SKM-1 treated with dmso at 0.1 percent for 144 hours (cell line): ENCODE results near the gene GH2.
"Not testable (repeated sequence)": the region's sequence is repeated elsewhere in the genome, so short reads cannot be mapped to it uniquely, and the experiment has no call there.

Source experiments
- DNase-seq: peaks from one replicate; lab custom pipeline; 2025; ENCODE audit not compliant: unreplicated experiment; lab: John Stamatoyannopoulos, UW

GH2 gene

GRCh38 chr17:63874693-63875092 lies 7.1 kb downstream of the GH2 start:
- not testable (repeated sequence) for DNase-seq

GRCh38 chr17:63874061-63874626 lies 7.6 kb downstream of the GH2 start:
- not testable (repeated sequence) for DNase-seq

- not testable (repeated sequence) for DNase-seq
Measured at GRCh38 chr17:63873577-63873976, 8.2 kb downstream of the GH2 start, which contains the start of gene CSH2. Gene CSH2 (minus strand): TSS chr17:63873677. CDS start chr17:63873614, 63 bp downstream.

- not testable (repeated sequence) for DNase-seq
Measured at GRCh38 chr17:63871646-63872365, 9.9 kb downstream of the GH2 start.

- not testable (repeated sequence) for DNase-seq
Measured at GRCh38 chr17:63870292-63870665, 11.5 kb downstream of the GH2 start.

- DNase-seq: not testable (repeated sequence)
Measured at GRCh38 chr17:63869491-63870291, 12.1 kb downstream of the GH2 start.

- DNase-seq: not testable (repeated sequence)
Measured at GRCh38 chr17:63866625-63867024, 15.1 kb downstream of the GH2 start.

GRCh38 chr17:63859257-63859656 lies 22.5 kb downstream of the GH2 start:
- no peak for DNase-seq

GRCh38 chr17:63856425-63856824 lies 25.3 kb downstream of the GH2 start:
- not testable (repeated sequence) for DNase-seq

GRCh38 chr17:63855185-63855584 lies 26.6 kb downstream of the GH2 start:
- no peak for DNase-seq

GRCh38 chr17:63854709-63855108 lies 27.0 kb downstream of the GH2 start:
- no peak for DNase-seq

- DNase-seq: no peak
Measured at GRCh38 chr17:63853260-63853659, 28.5 kb downstream of the GH2 start.

- DNase-seq: no peak
Measured at GRCh38 chr17:63850401-63850800, 31.3 kb downstream of the GH2 start.

GRCh38 chr17:63848834-63849689 lies 32.7 kb downstream of the GH2 start:
- peak; percentile 93 for DNase-seq

GRCh38 chr17:63847525-63848249 lies 34.1 kb downstream of the GH2 start:
- DNase-seq: no peak

- DNase-seq: no peak
Measured at GRCh38 chr17:63845509-63845908, 36.2 kb downstream of the GH2 start.

- no peak for DNase-seq
Measured at GRCh38 chr17:63843910-63844677, 37.6 kb downstream of the GH2 start.

- peak; percentile 27 for DNase-seq
Measured at GRCh38 chr17:63843387-63843888, 38.3 kb downstream of the GH2 start.
